OCI-M2 (cell line): ENCODE results near the gene ENTPD2.

ENCODE experiments used
- DNase-seq: peaks from one replicate; lab custom pipeline; 2025; ENCODE audit not compliant: unreplicated experiment; lab: John Stamatoyannopoulos, UW

Gene ENTPD2

GRCh38 chr9:137018761-137019559 is 34.9 kb downstream of the ENTPD2 start:
- no peak for DNase-seq

- no peak for DNase-seq
Observed at GRCh38 chr9:137017791-137018497, 35.9 kb downstream of the ENTPD2 start.

DNA sequence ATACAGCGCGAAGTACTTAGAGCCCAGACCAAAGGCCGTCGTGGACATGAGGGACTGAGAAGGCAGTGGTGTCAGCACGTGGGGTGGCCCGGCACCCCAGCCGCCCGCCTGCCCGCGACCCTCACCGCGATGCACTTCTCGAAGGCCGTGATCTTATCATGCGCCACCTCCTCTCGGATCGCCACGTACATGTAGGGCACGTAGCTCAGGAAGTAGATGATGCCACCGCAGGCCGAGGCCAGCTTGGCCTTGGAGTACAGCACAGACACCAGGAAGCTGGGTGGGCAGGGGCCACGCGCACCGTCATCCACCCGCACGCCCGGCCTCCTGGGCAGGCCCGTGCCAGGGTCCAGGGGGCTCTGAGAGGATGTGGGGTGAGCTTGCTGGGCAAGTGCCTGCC is 36.8 kb downstream of the ENTPD2 start:
- DNase-seq: no peak

DNA sequence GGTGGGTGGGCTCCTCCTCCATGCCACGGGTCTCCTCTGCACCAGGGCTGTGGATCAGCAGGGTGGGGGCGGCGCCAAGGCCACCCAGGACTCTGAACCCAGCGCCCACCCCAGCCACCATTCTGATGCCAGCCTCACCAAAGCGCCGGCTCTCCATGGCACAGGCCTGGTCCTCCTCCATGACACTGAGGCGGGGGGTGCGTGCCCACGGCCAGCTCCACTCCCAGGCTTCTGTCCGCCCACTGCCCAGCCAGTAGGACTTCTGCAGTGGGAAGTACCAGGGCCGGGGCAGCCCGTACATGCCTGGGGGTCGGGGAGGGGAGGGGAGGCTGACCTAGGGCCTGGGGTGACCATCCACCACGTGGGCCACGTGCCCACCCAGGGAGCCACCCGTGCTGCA is 37.4 kb downstream of the ENTPD2 start:
- no peak for DNase-seq

GRCh38 chr9:137015976-137016375 is 37.9 kb downstream of the ENTPD2 start:
- no peak for DNase-seq

DNA sequence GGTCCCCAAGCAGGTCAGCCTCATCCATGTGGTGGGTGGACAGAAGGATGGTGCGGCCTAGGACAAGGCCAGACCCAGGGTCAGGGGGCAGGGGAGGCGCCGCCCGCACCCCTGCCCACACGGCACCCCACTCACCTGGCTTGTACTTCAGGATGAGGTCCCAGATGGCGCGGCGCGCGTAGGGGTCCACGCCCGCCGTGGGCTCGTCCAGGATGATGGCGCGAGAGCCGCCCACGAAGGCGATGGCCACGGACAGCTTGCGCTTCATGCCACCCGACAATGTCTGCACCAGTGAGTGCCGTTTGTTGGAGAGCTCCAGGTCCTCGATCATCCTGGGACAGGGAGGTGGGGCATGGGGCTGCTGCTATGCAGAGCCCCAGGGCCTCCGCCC is 38.3 kb downstream of the ENTPD2 start:
- no peak for DNase-seq

DNA sequence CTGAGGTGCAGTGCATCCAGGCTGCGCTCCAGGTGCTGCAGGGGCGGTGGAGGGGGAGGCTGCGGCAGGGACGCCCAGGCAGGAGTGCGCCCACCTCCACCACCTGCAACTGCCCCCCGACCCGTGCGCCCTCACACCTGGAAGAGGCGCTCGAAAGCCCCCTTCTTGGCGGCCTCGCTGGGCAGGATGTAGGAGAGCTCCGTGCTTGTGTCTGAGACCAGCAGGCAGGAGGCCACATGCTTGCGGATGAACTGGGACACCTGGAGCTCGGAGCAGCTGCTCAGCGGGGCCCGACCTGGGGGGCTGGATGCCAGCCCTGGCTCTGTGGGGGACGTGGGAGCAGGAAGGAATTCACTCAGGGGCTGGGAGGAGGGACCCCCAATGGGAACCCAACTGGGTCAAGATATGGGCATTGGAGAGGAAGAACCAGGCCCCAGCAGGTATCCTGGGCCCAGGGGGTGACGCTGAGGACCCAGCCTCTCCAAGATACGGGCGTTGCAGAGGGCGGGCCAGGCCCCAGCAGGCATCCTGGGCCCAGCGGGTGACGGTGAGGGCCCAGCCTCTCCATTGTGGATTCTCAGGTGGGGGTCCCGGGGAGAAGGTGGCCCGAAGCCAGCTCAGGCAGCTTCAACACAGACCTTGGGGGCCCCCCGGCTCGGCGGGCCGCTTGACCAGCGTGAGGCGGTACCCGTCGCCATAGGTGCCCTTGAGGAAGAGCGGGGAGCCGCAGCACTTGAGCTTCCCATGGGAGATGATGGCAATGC is 38.9 kb downstream of the ENTPD2 start:
- DNase-seq: no peak

GRCh38 chr9:137014166-137014565 is 39.7 kb downstream of the ENTPD2 start:
- no peak for DNase-seq

- no peak for DNase-seq
Observed at GRCh38 chr9:137013571-137013940, 40.3 kb downstream of the ENTPD2 start.

- DNase-seq: no peak
Observed at GRCh38 chr9:137012694-137013570, 40.9 kb downstream of the ENTPD2 start.

GRCh38 chr9:137011907-137012675 is 41.8 kb downstream of the ENTPD2 start:
- DNase-seq: no peak

DNA sequence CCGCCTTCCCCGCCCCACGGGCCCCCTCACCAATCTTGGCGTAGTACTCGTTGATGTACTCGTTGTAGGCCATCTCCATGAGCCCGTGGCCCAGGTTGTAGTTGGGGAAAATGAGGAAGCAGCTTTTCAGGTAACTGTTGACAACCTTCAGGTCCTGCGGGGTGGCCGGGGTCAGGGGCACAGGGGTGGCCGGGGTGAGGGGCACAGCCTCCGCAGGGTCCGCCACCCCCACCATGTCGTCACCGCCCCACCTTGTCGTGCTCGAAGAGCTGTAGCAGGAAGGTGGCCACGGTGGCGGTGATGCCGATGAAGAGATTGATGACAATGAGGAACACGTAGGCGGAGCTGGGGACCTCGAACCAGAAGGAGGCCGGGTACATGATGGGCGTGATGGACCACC is 42.7 kb downstream of the ENTPD2 start:
- DNase-seq: no peak

GRCh38 chr9:137009938-137010732 is 43.7 kb downstream of the ENTPD2 start:
- DNase-seq: no peak

- DNase-seq: no peak
Observed at GRCh38 chr9:137009217-137009616, 44.6 kb downstream of the ENTPD2 start.

- DNase-seq: no peak
Observed at GRCh38 chr9:137008312-137008711, 45.5 kb downstream of the ENTPD2 start.

- no peak for DNase-seq
Observed at GRCh38 chr9:137007816-137008270, 46.0 kb downstream of the ENTPD2 start.

DNA sequence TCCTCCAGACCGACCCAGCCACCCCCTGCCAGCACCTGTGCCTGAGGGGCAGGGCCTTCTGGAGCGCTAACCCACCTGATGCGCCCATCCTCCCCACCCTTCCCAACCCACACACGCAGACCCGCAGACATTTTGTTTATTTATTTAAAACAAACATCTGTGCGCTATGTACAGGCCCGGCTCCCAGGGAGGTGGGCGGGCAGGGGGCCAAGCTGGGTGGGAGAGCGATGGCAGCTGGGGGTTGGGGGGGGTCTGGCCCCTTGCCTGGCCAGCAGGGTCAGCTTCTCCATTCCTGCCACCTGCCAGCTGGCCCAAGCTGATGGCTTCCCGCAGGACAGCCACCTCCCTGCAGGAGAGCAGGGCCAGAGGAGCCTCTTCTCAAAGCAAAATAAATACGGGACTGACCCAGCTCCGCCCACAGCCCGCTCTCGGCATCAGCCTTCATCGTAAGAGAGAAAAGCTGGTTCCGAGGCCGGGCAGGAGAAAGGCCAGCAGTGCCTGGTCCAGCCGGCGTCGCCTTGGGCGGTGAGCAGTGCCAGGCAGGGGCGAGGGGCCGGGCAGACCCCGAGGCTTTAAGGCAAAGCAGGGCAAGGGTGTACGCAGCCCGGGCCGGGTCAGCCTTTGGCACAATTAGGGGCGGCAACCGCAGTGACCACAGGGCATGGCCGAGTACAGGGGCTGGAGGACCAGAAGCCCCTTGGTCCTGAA is 46.6 kb downstream of the ENTPD2 start:
- no peak for DNase-seq

DNA sequence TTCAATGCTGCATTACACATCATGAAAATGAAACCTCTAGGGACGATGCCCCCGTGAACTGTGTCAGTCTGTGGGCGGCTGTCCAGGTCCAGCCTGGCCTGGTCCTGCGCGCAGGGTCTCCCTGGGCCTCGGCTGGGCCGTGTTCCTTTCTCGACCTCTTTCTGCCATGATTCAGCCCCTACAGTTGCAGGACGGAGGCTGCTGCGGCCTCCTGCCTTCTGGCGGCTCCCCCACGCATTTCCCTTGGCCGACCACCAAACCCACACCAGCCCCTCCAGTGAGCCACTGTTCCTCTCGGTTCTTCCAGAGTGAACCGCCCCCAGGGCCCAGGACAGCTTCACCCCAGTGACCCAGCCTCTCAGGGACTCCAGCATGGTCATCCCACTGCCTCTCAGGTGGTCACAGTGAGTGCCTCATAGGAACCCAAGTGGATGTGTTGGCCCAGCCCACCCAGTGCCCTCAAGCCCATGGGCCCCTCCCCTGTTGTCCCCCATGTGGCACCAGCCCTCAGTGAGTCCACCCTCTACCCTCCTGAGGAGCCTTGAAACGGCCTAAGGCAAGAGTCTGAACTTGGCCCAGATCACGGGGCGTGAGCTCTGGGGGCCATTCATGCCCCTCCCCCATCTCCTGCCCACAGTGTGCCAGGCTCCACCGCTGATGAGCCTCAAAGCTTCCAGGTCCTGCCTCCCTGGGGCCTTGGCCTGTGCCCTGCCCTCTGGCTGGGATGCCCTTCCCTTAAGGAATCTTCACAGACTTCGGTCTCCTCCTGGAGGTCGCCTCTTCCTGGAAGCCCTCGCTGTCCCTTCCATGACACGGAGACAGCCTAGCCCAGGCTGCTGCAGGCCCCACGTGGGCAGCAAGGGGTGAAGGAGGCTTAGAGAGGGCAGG is 47.5 kb downstream of the ENTPD2 start:
- no peak for DNase-seq
